GM23248 (cell line): ENCODE results near the gene KCNAB3. TPM values are rescaled to one million over a fixed set of nuclear protein-coding genes. Genes with fewer than 3 reads are reported as not detected.

ENCODE experiments used
- DNase-seq: peaks from one replicate; pipeline ENCODE4 v3.0.0-alpha.2; 2015
- H2AFZ ChIP-seq: fragments of 200-600 bp; sonication (generic); 2 replicates; pipeline ENCODE4 v1.6.1; 2016; ENCODE audit warnings: antibody characterized with exemption
- H3F3A ChIP-seq: fragments of 200-600 bp; sonication (generic); 2 replicates; pipeline ENCODE4 v1.6.1; 2016; ENCODE audit warnings: mild to moderate bottlenecking, antibody characterized with exemption, mixed run types; ENCODE audit not compliant: insufficient read depth
- H3K27ac ChIP-seq: fragments of 200-600 bp; sonication (generic); 2 replicates; pipeline ENCODE4 v1.5.1; 2016; ENCODE audit warnings: mild to moderate bottlenecking
- H3K27me3 ChIP-seq: fragments of 200-600 bp; sonication (generic); replicated peaks from 2 replicates; pipeline ENCODE4 v1.6.1; 2016; ENCODE audit warnings: mild to moderate bottlenecking; ENCODE audit not compliant: insufficient read depth
- H3K36me3 ChIP-seq: fragments of 200-600 bp; sonication (generic); 2 replicates; pipeline ENCODE4 v1.6.1; 2016; ENCODE audit warnings: low read depth, mild to moderate bottlenecking
- H3K4me1 ChIP-seq: fragments of 200-600 bp; sonication (generic); 2 replicates; pipeline ENCODE4 v1.6.1; 2016; ENCODE audit warnings: mild to moderate bottlenecking; ENCODE audit not compliant: insufficient read depth
- H3K4me2 ChIP-seq: fragments of 200-600 bp; sonication (generic); one replicate; pipeline ENCODE4 v1.6.1; 2016; ENCODE audit warnings: mild to moderate bottlenecking; ENCODE audit not compliant: unreplicated experiment
- H3K4me3 ChIP-seq: fragments of 200-600 bp; sonication (generic); 2 replicates; pipeline ENCODE4 v1.5.1; 2016; ENCODE audit warnings: mild to moderate bottlenecking
- H3K79me2 ChIP-seq: fragments of 200-600 bp; sonication (generic); 2 replicates; pipeline ENCODE4 v1.6.1; 2016; ENCODE audit warnings: mild to moderate bottlenecking; ENCODE audit not compliant: insufficient read depth
- H3K9ac ChIP-seq: fragments of 200-600 bp; sonication (generic); 2 replicates; pipeline ENCODE4 v1.6.1; 2016; ENCODE audit warnings: mild to moderate bottlenecking
- H3K9me2 ChIP-seq: fragments of 200-600 bp; sonication (generic); 2 replicates; pipeline ENCODE4 v1.6.1; 2016; ENCODE audit warnings: mixed run types, mild to moderate bottlenecking, moderate library complexity; ENCODE audit not compliant: insufficient read depth
- H3K9me3 ChIP-seq: fragments of 200-600 bp; sonication (generic); one replicate; pipeline ENCODE4 v1.6.1; 2017; ENCODE audit warnings: low read depth
- H4K20me1 ChIP-seq: fragments of 200-600 bp; sonication (generic); 2 replicates; pipeline ENCODE4 v1.6.0; 2016; ENCODE audit not compliant: insufficient read depth
- EZH2 ChIP-seq: fragments of 200-600 bp; sonication (generic); IDR thresholded peaks from 2 replicates; pipeline ENCODE4 v1.6.1; 2018; ENCODE audit warnings: antibody characterized with exemption, mild to moderate bottlenecking; ENCODE audit not compliant: insufficient read depth, poor library complexity, severe bottlenecking
- EZH2phosphoT487 ChIP-seq: fragments of 200-600 bp; sonication (generic); IDR thresholded peaks from 2 replicates; pipeline ENCODE4 v1.6.1; 2018; ENCODE audit warnings: antibody characterized with exemption, moderate library complexity, mild to moderate bottlenecking, low read depth; ENCODE audit not compliant: insufficient read depth
- WGBS, 2 experiments: methylation state at CpG; one replicate each; pipeline ENCODE4 v1.1.6; 2015 to 2017; ENCODE audit warnings: low lambda C conversion rate in 2 of 2, low coverage in 1 of 2; ENCODE audit errors: missing lambda C conversion rate in 2 of 2; 5-methylcytosine and 5-hydroxymethylcytosine counted together
- in situ Hi-C: fragments of 300-500 bp; cut with MboI; formaldehyde crosslinking; loops from 2 replicates; pipeline ENCODE4 v1.15.0; 2020
- polyA plus RNA-seq: library from polyadenylated mRNA; unstranded; fragments of >200 nt; fragmentation: Nextera tagmentation; extraction: Ambion mirVana; gene quantifications from 2 replicates; pipeline ENCODE4 v1.2.1, GENCODE V29; 2016
- small RNA-seq: library from RNA; depleted of rRNA; stranded (forward); fragments of <200 nt; gene quantifications from one replicate; pipeline ENCODE3, GENCODE V24; 2014; ENCODE audit warnings: low read depth, low replicate concordance
- total RNA-seq: library from RNA; depleted of rRNA; stranded (reverse); fragments of >200 nt; shearing (Covaris generic); gene quantifications from 2 replicates; pipeline ENCODE4 v1.2.3, GENCODE V29; 2014; rRNA removed

Gene KCNAB3
- total and polyA plus RNA-seq, 2 experiments from 2014 or later = 0.22 to 0.24 TPM

- Histone ChIP-seq H3K9ac (no peak overlapping the region), H3K4me1 (no peaks in the 10 kb centered on the region)
Observed at GRCh38 chr17:7875804-7876370, 53.8 kb downstream of the KCNAB3 start.

DNA sequence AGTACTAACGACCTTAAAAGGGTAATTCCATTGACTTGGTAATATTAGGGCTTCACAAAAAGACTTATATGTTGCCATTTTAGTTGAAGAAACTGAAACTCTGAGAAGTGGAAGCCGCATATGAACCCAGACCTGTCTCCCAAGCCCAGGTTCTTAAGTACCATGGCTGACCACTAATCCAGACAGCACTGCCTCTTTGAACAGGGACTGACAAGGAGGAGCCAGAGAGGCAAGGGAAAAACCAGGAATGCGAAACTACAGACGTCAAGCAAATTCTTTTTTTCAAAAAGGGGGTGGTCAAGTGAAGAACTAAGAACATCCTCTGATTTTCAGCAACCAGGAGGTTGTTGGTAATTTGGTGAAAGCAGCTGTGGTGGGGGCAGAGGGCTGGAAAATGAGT, 56.6 kb downstream of the KCNAB3 start:
- Histone ChIP-seq H3K9me2 (no peaks in the 10 kb centered on the region), H3K9ac (no peak overlapping the region), H3K36me3 (0 out of 2 replicates have a peak, but pooled peaks cover 7% of the 10 kb centered on the region), H3K27me3 (no peaks in the 10 kb centered on the region), H3K9me3 (no peaks in the 10 kb centered on the region), H2AFZ (no peak overlapping the region), H3K4me3 (no peak overlapping the region), H3K79me2 (no peaks in the 10 kb centered on the region), H4K20me1 (no peaks in the 10 kb centered on the region), H3K4me2 (no peak overlapping the region), H3K4me1 (no peaks in the 10 kb centered on the region), H3F3A (no peaks in the 10 kb centered on the region), H3K27ac (no peak overlapping the region)
- no peak for DNase-seq
- in situ Hi-C loops = no loop called here
- 77 to 79% methylated on average over 4 of the region's 4 CpGs for WGBS, 2 experiments
- TF ChIP-seq EZH2phosphoT487 (no peak), EZH2 (no peak)

More at GRCh38 chr17:7875804-7876370, 53.8 kb downstream of the KCNAB3 start:
- Histone ChIP-seq H3K27me3 (no peaks in the 10 kb centered on the region), H4K20me1 (no peaks in the 10 kb centered on the region), H2AFZ (no peak overlapping the region), H3K36me3 (0 out of 2 replicates have a peak, but pooled peaks cover 11% of the 10 kb centered on the region), H3K4me3 (no peak overlapping the region), H3K79me2 (no peaks in the 10 kb centered on the region), H3K27ac (no peak overlapping the region), H3F3A (no peaks in the 10 kb centered on the region), H3K9me3 (no peaks in the 10 kb centered on the region), H3K4me2 (no peak overlapping the region), H3K9me2 (no peaks in the 10 kb centered on the region)
- no peak for DNase-seq
- in situ Hi-C loops = no loop called here
- no peak for TF ChIP-seq EZH2phosphoT487
- no peak for TF ChIP-seq EZH2
- 91 to 96% methylated on average over 2 of the region's 2 CpGs for WGBS, 2 experiments

Small RNA genes within 50 kb of the gene (small RNA-seq; reads per million reads assigned to genes)
- gene SCARNA21 = 6.4 reads per million, percentile 82 among the genes with 10 or more reads in this experiment

Other genes starting within 250 kb of the KCNAB3 start
- gene TP53, start 242.4 kb downstream of the KCNAB3 start, total RNA-seq = 26.2 and 42.7 TPM in 2 replicates
- 29.8 and 30.8 TPM in 2 replicates for gene TP53, start 242.4 kb downstream of the KCNAB3 start, polyA plus RNA-seq
- 1.6 and 5.9 TPM in 2 replicates for gene WRAP53, start 241.4 kb downstream of the KCNAB3 start, total RNA-seq
- 11.8 and 13.1 TPM in 2 replicates for gene WRAP53, start 241.4 kb downstream of the KCNAB3 start, polyA plus RNA-seq
- 1.8 and 3.0 TPM in 2 replicates for gene EFNB3, start 224.7 kb downstream of the KCNAB3 start, total RNA-seq
- 0.96 and 0.99 TPM in 2 replicates for gene EFNB3, start 224.7 kb downstream of the KCNAB3 start, polyA plus RNA-seq
- gene DNAH2, start 212.1 kb downstream of the KCNAB3 start, total RNA-seq = not detected in 2 replicates
- not detected in 2 replicates for gene DNAH2, start 212.1 kb downstream of the KCNAB3 start, polyA plus RNA-seq
- gene KDM6B, start 95.6 kb downstream of the KCNAB3 start, total RNA-seq = 0.76 and 1.3 TPM in 2 replicates
- 1.6 and 2.3 TPM in 2 replicates for gene KDM6B, start 95.6 kb downstream of the KCNAB3 start, polyA plus RNA-seq
- not detected in 2 replicates for gene TMEM88, start 74.8 kb downstream of the KCNAB3 start, total RNA-seq
- gene TMEM88, start 74.8 kb downstream of the KCNAB3 start, polyA plus RNA-seq = 0.23 TPM in 1 of 2 replicates, not detected in the other
- gene NAA38, start 72.3 kb downstream of the KCNAB3 start, total RNA-seq = 70.4 and 71.5 TPM in 2 replicates
- gene NAA38, start 72.3 kb downstream of the KCNAB3 start, polyA plus RNA-seq = 185 and 196 TPM in 2 replicates
- gene CYB5D1, start 71.9 kb downstream of the KCNAB3 start, total RNA-seq = 11.0 and 20.6 TPM in 2 replicates
- 8.6 and 9.9 TPM in 2 replicates for gene CYB5D1, start 71.9 kb downstream of the KCNAB3 start, polyA plus RNA-seq
- 56.5 and 73.6 TPM in 2 replicates for gene CHD3, start 41.1 kb downstream of the KCNAB3 start, total RNA-seq
- 14.0 and 16.0 TPM in 2 replicates for gene CHD3, start 41.1 kb downstream of the KCNAB3 start, polyA plus RNA-seq
- gene RNF227, start 13.6 kb downstream of the KCNAB3 start, total RNA-seq = 4.3 and 15.3 TPM in 2 replicates
- 3.1 and 4.3 TPM in 2 replicates for gene RNF227, start 13.6 kb downstream of the KCNAB3 start, polyA plus RNA-seq
- gene TRAPPC1, start 2.1 kb upstream of the KCNAB3 start, total RNA-seq = 35.8 and 37.8 TPM in 2 replicates
- gene TRAPPC1, start 2.1 kb upstream of the KCNAB3 start, polyA plus RNA-seq = 321 and 343 TPM in 2 replicates
- 17.9 and 27.2 TPM in 2 replicates for gene CNTROB, start 2.4 kb upstream of the KCNAB3 start, total RNA-seq
- 19.4 and 21.2 TPM in 2 replicates for gene CNTROB, start 2.4 kb upstream of the KCNAB3 start, polyA plus RNA-seq
- 0.22 and 0.89 TPM in 2 replicates for gene GUCY2D, start 72.8 kb upstream of the KCNAB3 start, total RNA-seq
- 0.05 TPM in 1 of 2 replicates, not detected in the other for gene GUCY2D, start 72.8 kb upstream of the KCNAB3 start, polyA plus RNA-seq
- gene ALOX15B, start 109.2 kb upstream of the KCNAB3 start, total RNA-seq = not detected in 2 replicates
- not detected in 2 replicates for gene ALOX15B, start 109.2 kb upstream of the KCNAB3 start, polyA plus RNA-seq
- not detected in 2 replicates for gene ALOX12B, start 157.9 kb upstream of the KCNAB3 start, total RNA-seq
- not detected in 2 replicates for gene ALOX12B, start 157.9 kb upstream of the KCNAB3 start, polyA plus RNA-seq
- gene ALOXE3, start 188.7 kb upstream of the KCNAB3 start, total RNA-seq = under 0.01 TPM in 1 of 2 replicates, not detected in the other
- 0.11 and 0.19 TPM in 2 replicates for gene ALOXE3, start 188.7 kb upstream of the KCNAB3 start, polyA plus RNA-seq
- not detected in 2 replicates for gene HES7, start 194.2 kb upstream of the KCNAB3 start, total RNA-seq
- gene HES7, start 194.2 kb upstream of the KCNAB3 start, polyA plus RNA-seq = not detected in 2 replicates
- 4.4 and 5.1 TPM in 2 replicates for gene PER1, start 222.5 kb upstream of the KCNAB3 start, total RNA-seq
- 5.3 and 5.9 TPM in 2 replicates for gene PER1, start 222.5 kb upstream of the KCNAB3 start, polyA plus RNA-seq
- 6.2 and 6.5 TPM in 2 replicates for gene VAMP2, start 233.1 kb upstream of the KCNAB3 start, total RNA-seq
- 25.5 and 27.1 TPM in 2 replicates for gene VAMP2, start 233.1 kb upstream of the KCNAB3 start, polyA plus RNA-seq
- 11.6 TPM in 2 replicates for gene TMEM107, start 246.5 kb upstream of the KCNAB3 start, total RNA-seq
- 20.6 and 20.9 TPM in 2 replicates for gene TMEM107, start 246.5 kb upstream of the KCNAB3 start, polyA plus RNA-seq